Cardiac fibroblast (primary cell): ENCODE data around the gene KIAA1328.

ENCODE experiments used
- DNase-seq, 2 donors: peaks; one replicate each; pipeline versions ENCODE4 v3.0.0 to v3.0.0-alpha.2; 2010; ENCODE audit warnings: low read depth in 2 of 2
- H3K4me3 ChIP-seq, 2 donors: replicated peaks in 1 of 2; 1 replicate in 1 of 2; 2 replicates in 1 of 2; pipeline ENCODE4 v1.5.1; 2011; ENCODE audit warnings: low read depth in 2 of 2, low read length in 2 of 2, mild to moderate bottlenecking in 2 of 2, moderate library complexity in 1 of 2
- TF ChIP-seq, protein P1 (sequence below): IDR thresholded peaks from one replicate; pipeline ENCODE4 v1.5.1; 2011; ENCODE audit warnings: low read depth, mild to moderate bottlenecking, low read length, inconsistent platforms

KIAA1328 gene

DNA sequence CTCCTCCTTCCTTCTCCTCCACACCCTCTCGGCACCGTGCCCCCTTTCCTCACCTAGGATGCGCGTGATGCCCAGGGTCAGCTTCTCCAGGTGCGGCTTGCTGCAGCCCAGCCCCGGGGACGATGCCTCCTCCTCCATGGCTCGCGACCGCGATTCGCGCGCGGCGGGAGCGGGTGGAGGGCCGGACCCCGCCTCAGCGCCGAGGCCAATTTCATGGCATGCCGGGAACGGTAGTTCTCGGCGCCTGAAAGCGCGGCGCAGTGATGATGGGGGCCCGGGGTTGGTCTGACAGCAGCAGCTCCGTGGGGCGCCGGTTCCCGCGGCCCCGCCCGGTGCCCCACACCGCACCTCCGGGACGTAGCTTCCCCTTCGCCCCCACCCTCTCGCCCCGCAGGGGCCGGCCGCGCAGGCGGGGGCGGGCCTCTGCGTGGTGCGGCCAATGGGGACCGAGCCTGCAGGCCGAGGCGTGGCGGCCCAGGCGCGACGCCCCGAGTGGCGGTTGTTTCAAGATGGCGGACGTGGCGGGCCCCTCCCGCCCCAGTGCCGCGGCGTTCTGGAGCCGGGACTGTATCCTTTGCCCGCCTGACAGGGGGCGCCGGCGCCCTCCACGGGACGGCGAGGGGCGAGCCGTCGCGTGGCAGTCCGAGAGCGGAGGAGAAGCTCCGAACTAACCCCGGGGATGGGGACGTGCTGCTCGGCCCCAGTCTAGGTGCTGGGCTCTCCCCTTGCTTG is at the start of gene KIAA1328, which contains the start of gene TPGS2:
TSS of gene KIAA1328 (plus strand) at position 498 of the 732 bp plus-strand sequence. CDS start at position 510, 12 bp downstream.
TSS of gene TPGS2 (minus strand) at position 373 of the 732 bp plus-strand sequence. CDS start at position 138, 235 bp downstream.
- TF ChIP-seq, protein P1, sequence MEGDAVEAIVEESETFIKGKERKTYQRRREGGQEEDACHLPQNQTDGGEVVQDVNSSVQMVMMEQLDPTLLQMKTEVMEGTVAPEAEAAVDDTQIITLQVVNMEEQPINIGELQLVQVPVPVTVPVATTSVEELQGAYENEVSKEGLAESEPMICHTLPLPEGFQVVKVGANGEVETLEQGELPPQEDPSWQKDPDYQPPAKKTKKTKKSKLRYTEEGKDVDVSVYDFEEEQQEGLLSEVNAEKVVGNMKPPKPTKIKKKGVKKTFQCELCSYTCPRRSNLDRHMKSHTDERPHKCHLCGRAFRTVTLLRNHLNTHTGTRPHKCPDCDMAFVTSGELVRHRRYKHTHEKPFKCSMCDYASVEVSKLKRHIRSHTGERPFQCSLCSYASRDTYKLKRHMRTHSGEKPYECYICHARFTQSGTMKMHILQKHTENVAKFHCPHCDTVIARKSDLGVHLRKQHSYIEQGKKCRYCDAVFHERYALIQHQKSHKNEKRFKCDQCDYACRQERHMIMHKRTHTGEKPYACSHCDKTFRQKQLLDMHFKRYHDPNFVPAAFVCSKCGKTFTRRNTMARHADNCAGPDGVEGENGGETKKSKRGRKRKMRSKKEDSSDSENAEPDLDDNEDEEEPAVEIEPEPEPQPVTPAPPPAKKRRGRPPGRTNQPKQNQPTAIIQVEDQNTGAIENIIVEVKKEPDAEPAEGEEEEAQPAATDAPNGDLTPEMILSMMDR: peak; percentile 40
- DNase-seq: peak; percentile 83 to 94
- peak within 1 kb of the TSS; percentile 95 to 100 for H3K4me3 ChIP-seq

DNA sequence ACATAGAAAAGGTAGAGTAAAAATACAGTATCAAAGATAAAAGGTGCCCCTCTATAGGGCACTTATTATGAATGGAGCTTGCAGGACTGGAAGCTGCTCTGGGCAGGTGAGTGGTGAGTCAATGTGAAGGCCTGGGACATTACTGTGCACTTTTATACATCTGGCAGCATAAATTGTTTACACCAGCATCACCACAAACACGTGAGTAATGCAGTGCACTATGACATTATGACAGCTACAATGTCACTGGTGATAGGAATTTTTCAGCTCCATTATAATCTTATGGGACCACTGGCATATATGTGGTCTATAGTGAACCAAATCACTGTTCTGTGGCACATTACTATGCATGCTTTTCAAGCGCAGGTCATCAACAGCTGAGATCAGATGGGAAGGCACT is 48.2 kb upstream of the KIAA1328 start:
- DNase-seq: no peak
- no peak overlapping the region for H3K4me3 ChIP-seq
- TF ChIP-seq, protein P1: no peak

DNA sequence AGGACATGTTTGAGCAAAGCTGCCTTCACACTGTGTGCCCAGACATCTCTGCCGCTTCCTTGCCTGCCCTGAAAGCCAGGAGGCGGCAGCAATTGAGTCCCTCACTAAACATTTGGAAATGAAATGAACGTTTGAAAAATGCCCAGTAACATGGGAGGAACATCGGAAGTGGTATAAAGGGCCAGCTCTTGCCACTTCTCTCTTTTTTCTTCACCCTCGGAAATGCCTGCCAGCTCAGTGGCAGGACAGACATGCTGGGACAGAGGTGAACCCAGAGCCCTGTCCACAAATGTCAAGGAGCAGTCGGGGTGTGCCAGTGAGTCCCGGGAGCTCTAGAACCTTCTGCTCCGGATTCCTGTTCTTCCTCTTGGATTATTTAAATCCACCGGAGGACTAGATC is 46.2 kb upstream of the KIAA1328 start:
- H3K4me3 ChIP-seq: no peak overlapping the region
- no peak for DNase-seq
- TF ChIP-seq, protein P1: no peak

DNA sequence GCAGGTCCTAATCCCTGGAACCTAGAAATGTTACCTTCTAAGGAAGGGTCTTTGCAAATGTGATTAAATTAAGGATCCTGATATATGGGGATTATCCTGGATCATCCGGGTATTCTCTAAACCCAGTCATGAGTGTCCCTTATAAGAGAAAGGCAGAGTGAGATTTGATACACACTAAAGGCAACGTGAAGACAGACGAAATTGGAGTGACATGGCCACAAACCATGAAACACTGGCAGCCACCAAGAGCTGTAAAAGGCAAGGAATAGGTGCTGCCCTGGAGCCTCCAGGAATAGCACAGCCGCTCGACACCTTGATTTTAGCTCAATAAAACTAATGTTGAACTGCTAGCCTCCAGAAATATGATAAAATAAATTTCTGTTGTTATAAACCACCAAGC is 45.1 kb upstream of the KIAA1328 start:
- TF ChIP-seq, protein P1: no peak
- DNase-seq: no peak
- no peak overlapping the region for H3K4me3 ChIP-seq

DNA sequence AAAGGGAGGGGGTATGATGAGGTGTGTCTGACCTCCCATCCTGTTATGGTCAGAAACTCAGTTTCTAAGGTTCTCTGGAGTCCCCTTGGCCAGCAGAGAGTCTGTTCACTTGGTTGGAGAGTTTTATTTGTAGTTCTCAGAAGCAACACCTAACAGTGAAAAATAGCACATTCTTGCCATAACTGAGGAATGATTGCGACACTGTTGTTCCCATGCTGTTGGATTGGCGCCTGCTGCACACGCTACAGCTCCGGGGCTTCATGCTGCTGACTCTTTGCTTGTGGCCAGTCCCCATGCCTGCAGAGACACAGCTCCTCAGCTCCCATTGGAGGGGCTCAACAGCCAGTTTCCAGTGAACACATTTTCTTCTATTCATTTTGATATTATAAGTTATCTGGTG is 42.2 kb upstream of the KIAA1328 start:
- TF ChIP-seq, protein P1: no peak
- peak; percentile 84 to 87 for DNase-seq
- H3K4me3 ChIP-seq: no peak overlapping the region

DNA sequence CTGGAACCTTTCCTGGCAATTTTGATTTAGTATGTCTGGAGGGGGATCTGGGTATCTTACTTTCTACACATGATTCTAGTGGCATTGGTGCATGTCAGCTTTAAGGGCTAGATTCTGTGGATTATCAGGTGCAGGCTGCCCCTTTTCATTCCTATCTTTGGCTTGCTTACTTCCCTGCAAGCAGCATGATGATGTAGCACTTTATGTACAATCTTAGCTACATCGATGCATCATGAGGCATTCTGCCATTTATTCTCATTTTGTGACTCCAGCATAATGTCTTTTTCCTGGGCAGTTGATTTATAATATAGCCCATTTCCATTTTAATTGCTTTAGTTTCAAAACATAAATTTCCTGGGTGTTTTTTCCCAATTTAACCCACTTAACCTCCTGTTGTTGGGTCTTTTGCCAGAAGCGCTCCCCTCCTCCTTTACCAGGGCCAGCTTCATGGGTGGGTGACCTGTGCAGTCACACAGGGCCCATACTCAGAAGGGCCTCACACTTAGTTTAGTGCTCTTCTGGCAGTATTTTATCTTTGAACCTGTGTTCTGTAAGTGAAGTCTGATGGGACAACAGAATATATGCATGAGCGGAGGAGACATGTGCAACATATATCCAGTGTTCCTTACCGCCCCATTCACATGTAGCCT is 36.2 kb upstream of the KIAA1328 start:
- DNase-seq: no peak
- no peak overlapping the region for H3K4me3 ChIP-seq
- TF ChIP-seq, protein P1: no peak
